ENCODE measurements around the gene HMGCS1. TPM values are rescaled to one million over a fixed set of nuclear protein-coding genes. Genes with fewer than 3 reads are reported as not detected.

HMGCS1 gene
- total and polyA plus RNA-seq, 2 of the 4 experiments (the other 2 are of a cell fraction): 27.5 to 30.6 TPM

- no peaks in the 10 kb centered on the region for H3K36me3 ChIP-seq (ENCODE audit: control insufficient read depth, insufficient read depth, low read length)
- no peak overlapping the region for H3K4ac ChIP-seq (ENCODE audit: low read depth, low read length)
- H3K4me2 ChIP-seq (ENCODE audit: low read depth, low read length): no peak overlapping the region
- no peak overlapping the region for H3K56ac ChIP-seq (ENCODE audit: extremely low read depth, insufficient read depth, low read length)
- DNase-seq (no peak), ATAC-seq (ENCODE audit: low read depth) (no peak)
- ChIA-PET POLR2A (ENCODE audit: unreplicated experiment) (no interaction called here), CTCF (no interaction called here)
- H3K4me3 ChIP-seq (ENCODE audit: insufficient read depth, low read depth, low read length): no peak overlapping the region
- no peak for TF ChIP-seq CTCF (conservative IDR thresholded peaks at IDR 0.05; ENCODE audit: low read depth, low read length)
- no peak for TF ChIP-seq MAZ (IDR thresholded peaks at IDR 0.05; ENCODE audit: borderline replicate concordance, low read depth, low read length)
- TF ChIP-seq RAD21 (IDR thresholded peaks at IDR 0.05; ENCODE audit: low read length): no peak
- TF ChIP-seq SMC3 (IDR thresholded peaks at IDR 0.05; ENCODE audit: low read depth, low read length): no peak
- no peak for TF ChIP-seq NFE2L2 (IDR thresholded peaks at IDR 0.05; ENCODE audit: low read depth, low read length)
- no peak for TF ChIP-seq MXI1 (IDR thresholded peaks at IDR 0.05; ENCODE audit: borderline replicate concordance, low read depth, low read length)
- TF ChIP-seq MAFK (IDR thresholded peaks at IDR 0.05; ENCODE audit: low read depth, low read length): no peak
- TF ChIP-seq RCOR1 (IDR thresholded peaks at IDR 0.05; ENCODE audit: insufficient replicate concordance, low read length): no peak
- TF ChIP-seq CHD1 (IDR thresholded peaks at IDR 0.05; ENCODE audit: low read depth, low read length): no peak
- TF ChIP-seq USF2 (IDR thresholded peaks at IDR 0.05; ENCODE audit: low read depth, low read length): no peak
- no peak for TF ChIP-seq POLR2A (IDR thresholded peaks at IDR 0.05; ENCODE audit: low read depth, low read length)
- no peak for TF ChIP-seq FOS (IDR thresholded peaks at IDR 0.05; ENCODE audit: low read depth, low read length)
- no peak for TF ChIP-seq RFX5 (IDR thresholded peaks at IDR 0.05; ENCODE audit: low read depth, low read length)
- TF ChIP-seq ELK1 (IDR thresholded peaks at IDR 0.05; ENCODE audit: borderline replicate concordance, low read depth, low read length): no peak
- no peak for TF ChIP-seq CEBPB (IDR thresholded peaks at IDR 0.05; ENCODE audit: low read depth, low read length)
- no peak for TF ChIP-seq BHLHE40 (IDR thresholded peaks at IDR 0.05; ENCODE audit: low read depth, low read length)
- no peak overlapping the region for H4K5ac ChIP-seq (ENCODE audit: low read depth, low read length)
- intact Hi-C loops (cut with micrococcal nuclease) (no loop called here), in situ Hi-C loops (cut with MboI; ENCODE audit: low sequenced_read_pairs) (no loop called here), dilution Hi-C loops (cut with HindIII; ENCODE audit: low sequenced_read_pairs, unreplicated experiment) (no loop called here)
- H3K18ac ChIP-seq (ENCODE audit: low read depth, low read length): no peak overlapping the region
- no peak overlapping the region for H2AFZ ChIP-seq (replicated peaks; ENCODE audit: low read length, poor library complexity)
- WGBS, 2 experiments (ENCODE audit: extremely low coverage in 2 of 2, insufficient read length in 1 of 2): no CpG with 5 or more reads among the region's 2 CpGs
- peaks cover 6% of the 10 kb centered on the region; the same call in 1 of the 2 replicates for H3K9me3 ChIP-seq (ENCODE audit: control insufficient read depth, insufficient read depth, low read length)
- H3K27me3 ChIP-seq (ENCODE audit: control insufficient read depth, insufficient read depth, low read length): no peaks in the 10 kb centered on the region
- no peak overlapping the region for H2AK9ac ChIP-seq (replicated peaks; ENCODE audit: low read depth, low read length, poor library complexity)
- no peak overlapping the region for H2BK120ac ChIP-seq (ENCODE audit: low read depth, low read length)
- no peak overlapping the region for H2BK15ac ChIP-seq (ENCODE audit: low read depth, low read length)
- H4K91ac ChIP-seq (ENCODE audit: insufficient read depth, low read depth, low read length): no peak overlapping the region
- H4K20me1 ChIP-seq (ENCODE audit: insufficient read depth, low read length): no peaks in the 10 kb centered on the region
- H2BK5ac ChIP-seq (ENCODE audit: low read depth, low read length, poor library complexity, severe bottlenecking): no peak overlapping the region
- no peaks in the 10 kb centered on the region for H3K4me1 ChIP-seq (ENCODE audit: control insufficient read depth, insufficient read depth, low read length)
- no peak overlapping the region for H3K27ac ChIP-seq (ENCODE audit: insufficient read depth, low read length)
- H2AK5ac ChIP-seq (ENCODE audit: low read depth, low read length): no peak overlapping the region
- no peaks in the 10 kb centered on the region for H3K79me1 ChIP-seq (ENCODE audit: low read depth in 1 of 2, low read length in 2 of 2)
- no peak overlapping the region for H2BK20ac ChIP-seq (ENCODE audit: low read depth, low read length)
- no peak overlapping the region for H3K14ac ChIP-seq (replicated peaks; ENCODE audit: low read depth, low read length)
- no peak overlapping the region for H4K8ac ChIP-seq (ENCODE audit: low read depth in 2 of 2, low read length in 2 of 2)
- no peak overlapping the region for H3K23ac ChIP-seq (ENCODE audit: low read depth, low read length)
- BruUV-seq (replicated peaks): no TSS peak
- H3K9ac ChIP-seq (ENCODE audit: low read depth, low read length): no peak overlapping the region
- no peaks in the 10 kb centered on the region for H3K9me1 ChIP-seq (ENCODE audit: insufficient read depth, low read length)
Measured at GRCh38 chr5:43336159-43336558, 22.9 kb upstream of the HMGCS1 start.
